GM12878 (cell line): ENCODE measurements around the gene GABRB2. TPM values are rescaled to one million over a fixed set of nuclear protein-coding genes. Genes with fewer than 3 reads are reported as not detected.

Experiments used
- ATAC-seq: fragments of 200-7000 bp; cut with Tn5 transposase; 3 replicates; pipeline ENCODE4 v1.9.1; 2020; ENCODE audit warnings: mild to moderate bottlenecking, moderate library complexity
- BruUV-seq: library from RNA; stranded (reverse); fragments of 400-500 nt; replicated peaks from 2 replicates; lab custom pipeline; 2021; lab: Mats Ljungman, UMichigan
- CTCF ChIA-PET: fragments of 300-600 bp; sonication (Branson Sonifier 250); formaldehyde crosslinking; extraction: SDS; loops from one replicate; lab custom pipeline; 2021; ENCODE audit warnings: inconsistent platforms; lab: Yijun Ruan, JAX
- POLR2A ChIA-PET: fragments of 350-600 bp; formaldehyde crosslinking; extraction: SDS; loops from one replicate; lab custom pipeline; 2021; ENCODE audit warnings: inconsistent platforms; lab: Charles Lee
- RAD21 ChIA-PET: fragments of 300-600 bp; sonication (Branson Sonifier 250); formaldehyde crosslinking; loops from one replicate; lab custom pipeline; 2023; ENCODE audit warnings: antibody characterized with exemption; ENCODE audit not compliant: unreplicated experiment; lab: Charles Lee
- SMC1A ChIA-PET: fragments of 300-600 bp; sonication (Branson Sonifier 250); formaldehyde crosslinking; loops from one replicate; lab custom pipeline; 2023; ENCODE audit not compliant: unreplicated experiment, uncharacterized antibody; lab: Charles Lee
- DNase-seq: peaks from one replicate; pipeline ENCODE4 v3.0.0-alpha.2; 2011; ENCODE audit warnings: low read depth, low spot score
- FAIRE-seq: peaks from 3 replicates; lab custom pipeline; 2011; peaks lifted over from hg19 to GRCh38; lab: Jason Lieb, UNC
- H2AFZ ChIP-seq: 2 replicates; pipeline ENCODE4 v1.6.0; 2011; ENCODE audit warnings: low read depth, low read length, control low read depth; ENCODE audit not compliant: control insufficient read depth
- H3K27ac ChIP-seq: 2 replicates; pipeline ENCODE4 v1.5.1; 2011; ENCODE audit warnings: control low read depth; ENCODE audit not compliant: control insufficient read depth, insufficient read depth
- H3K27me3 ChIP-seq, 2 experiments: replicated peaks in 1 of 2; 2 replicates each; pipeline versions ENCODE4 v1.6.0 to v1.6.1; 2011; ENCODE audit warnings: low read length in 1 of 2; ENCODE audit not compliant: control insufficient read depth in 2 of 2, insufficient read depth in 2 of 2
- H3K36me3 ChIP-seq, 2 experiments: 2 replicates each; pipeline ENCODE4 v1.5.1; 2011; ENCODE audit warnings: low read length in 1 of 2; ENCODE audit not compliant: control insufficient read depth in 2 of 2, insufficient read depth in 2 of 2
- H3K4me1 ChIP-seq: 2 replicates; pipeline ENCODE4 v1.6.1; 2011; ENCODE audit warnings: mild to moderate bottlenecking, low read length, moderate library complexity, mixed read lengths; ENCODE audit not compliant: control insufficient read depth, insufficient read depth
- H3K4me2 ChIP-seq: 2 replicates; pipeline ENCODE4 v1.6.0; 2011; ENCODE audit warnings: control low read depth; ENCODE audit not compliant: control insufficient read depth, insufficient read depth
- H3K4me3 ChIP-seq: fragments of 200-600 bp; sonication (generic); 2 replicates; pipeline ENCODE4 v1.5.1; 2016
- H3K79me2 ChIP-seq: 2 replicates; pipeline ENCODE4 v1.6.0; 2011; ENCODE audit warnings: low read length; ENCODE audit not compliant: control insufficient read depth, insufficient read depth
- H3K9ac ChIP-seq: 2 replicates; pipeline ENCODE4 v1.8.0; 2011; ENCODE audit warnings: low read length, control low read depth, mixed read lengths; ENCODE audit not compliant: control insufficient read depth, insufficient read depth
- H3K9me3 ChIP-seq: replicated peaks from 3 replicates; pipeline ENCODE4 v1.5.1; 2011; ENCODE audit warnings: mild to moderate bottlenecking, low read length; ENCODE audit not compliant: control insufficient read depth, insufficient read depth
- H4K20me1 ChIP-seq: 2 replicates; pipeline ENCODE4 v1.6.0; 2011; ENCODE audit not compliant: control insufficient read depth, insufficient read depth
- BCL11A ChIP-seq: IDR thresholded peaks from 2 replicates; pipeline ENCODE4 v1.6.1; 2011; ENCODE audit warnings: low read depth, low read length
- HCFC1 ChIP-seq: fragments of 150-350 bp; IDR thresholded peaks from 2 replicates; pipeline ENCODE4 v1.6.1; 2014; ENCODE audit warnings: low read length
- NFYA ChIP-seq: IDR thresholded peaks from 2 replicates; pipeline ENCODE4 v1.6.1; 2011; ENCODE audit warnings: low read depth, mild to moderate bottlenecking, low read length, improper control_type of control experiment, borderline replicate concordance
- POU2F2 ChIP-seq: IDR thresholded peaks from 3 replicates; pipeline ENCODE4 v1.6.1; 2011; ENCODE audit warnings: low read depth, mild to moderate bottlenecking, low read length, borderline replicate concordance
- RAD51 ChIP-seq: fragments of 450-650 bp; IDR thresholded peaks from 2 replicates; pipeline ENCODE4 v1.6.1; 2016; ENCODE audit warnings: moderate library complexity, mild to moderate bottlenecking, inconsistent platforms
- RFX5 ChIP-seq: IDR thresholded peaks from 2 replicates; pipeline ENCODE4 v1.6.1; 2011; ENCODE audit warnings: low read depth, low read length, improper control_type of control experiment
- SUZ12 ChIP-seq: fragments of 200-600 bp; sonication (generic); IDR thresholded peaks from one replicate; pipeline ENCODE4 v1.6.1; 2018; ENCODE audit warnings: antibody characterized with exemption, mild to moderate bottlenecking; ENCODE audit not compliant: unreplicated experiment
- TCF3 ChIP-seq: IDR thresholded peaks from 2 replicates; pipeline ENCODE4 v1.6.1; 2012; ENCODE audit warnings: low read depth, mild to moderate bottlenecking, low read length, borderline replicate concordance; ENCODE audit not compliant: insufficient read depth
- ZNF207 ChIP-seq: fragments of 450-650 bp; IDR thresholded peaks from 2 replicates; pipeline ENCODE4 v1.6.1; 2014; ENCODE audit warnings: antibody characterized with exemption, mild to moderate bottlenecking, borderline replicate concordance
- ZNF274 ChIP-seq: IDR thresholded peaks from one replicate; pipeline ENCODE4 v1.8.0; 2011; ENCODE audit not compliant: insufficient read length, insufficient read depth
- WGBS: methylation state at CpG from one replicate; pipeline ENCODE4 v1.1.6; 2016; ENCODE audit warnings: low lambda C conversion rate; ENCODE audit not compliant: insufficient replicate concordance, insufficient coverage; ENCODE audit errors: missing lambda C conversion rate; 5-methylcytosine and 5-hydroxymethylcytosine counted together
- in situ Hi-C: fragments of 300-500 bp; cut with MboI; formaldehyde crosslinking; loops from 9 replicates; pipeline ENCODE4 v1.14.3; 2018; ENCODE audit warnings: mixed read lengths
- intact Hi-C: fragments of 100-400 bp; cut with micrococcal nuclease; formaldehyde crosslinking; loops from one replicate; pipeline ENCODE4 v1.14.2; 2022; ENCODE audit not compliant: unreplicated experiment
- polyA plus RNA-seq, 11 experiments: library from polyadenylated mRNA; depleted of rRNA in 4 of 11; unstranded in 6 of 11; stranded (reverse) in 5 of 11; fragments of >200 nt; fragmentation: Nextera tagmentation in 4 of 11; fragmentation: Illumina TruSeq in 1 of 11; extraction: Ambion mirVana in 4 of 11; extraction: Trizol in 1 of 11; gene quantifications; 1 replicate in 1 of 11; 2 replicates in 10 of 11; pipeline versions ENCODE4 v1.2.1 to v1.2.3, GENCODE V29; 2011 to 2016; ENCODE audit warnings: inconsistent platforms in 2 of 11, missing spikeins in 2 of 11, low read depth in 1 of 11
- total RNA-seq, 4 experiments: library from RNA; depleted of rRNA in 3 of 4; stranded (reverse); fragments of >200 nt in 3 of 4; fragmentation: Illumina TruSeq in 1 of 4; extraction: Trizol in 1 of 4; gene quantifications; 2 replicates each; pipeline versions ENCODE4 v1.2.1 to v1.2.3, GENCODE V29; 2013 to 2021
- TF ChIP-seq, protein P1 (sequence below): IDR thresholded peaks from 2 replicates; pipeline ENCODE4 v1.6.1; 2011; ENCODE audit warnings: borderline replicate concordance, low read depth, mild to moderate bottlenecking, moderate library complexity, mixed read lengths, low read length; ENCODE audit not compliant: insufficient read depth; ENCODE audit errors: extremely low read length
- TF ChIP-seq, protein P2 (sequence below): IDR thresholded peaks from 2 replicates; pipeline ENCODE4 v1.6.1; 2012; ENCODE audit warnings: low read depth, low read length, improper control_type of control experiment
- TF ChIP-seq, protein P3 (sequence below): fragments of 450-650 bp; IDR thresholded peaks from 2 replicates; pipeline ENCODE4 v1.6.1; 2016; ENCODE audit warnings: mild to moderate bottlenecking
- TF ChIP-seq, protein P4 (sequence below): fragments of 450-650 bp; IDR thresholded peaks from 2 replicates; pipeline ENCODE4 v1.6.1; 2018; ENCODE audit warnings: mild to moderate bottlenecking, low read depth, moderate library complexity; ENCODE audit not compliant: partially characterized antibody
- TF ChIP-seq, protein P5 (sequence below): fragments of 450-650 bp; conservative IDR thresholded peaks from 2 replicates; pipeline ENCODE4 v1.6.1; 2017; ENCODE audit warnings: mild to moderate bottlenecking, moderate library complexity
- TF ChIP-seq, protein P6 (sequence below): IDR thresholded peaks from 2 replicates; pipeline ENCODE4 v1.6.1; 2011; ENCODE audit warnings: borderline replicate concordance, low read depth, mild to moderate bottlenecking, moderate library complexity, low read length; ENCODE audit not compliant: insufficient read depth, poor library complexity, severe bottlenecking

The GABRB2 gene
- total and polyA plus RNA-seq, 10 of the 15 experiments (the other 5 are each of a cell fraction or from before 2014, with no cell fraction given): 0.12 to 0.85 (median 0.43) TPM

DNA sequence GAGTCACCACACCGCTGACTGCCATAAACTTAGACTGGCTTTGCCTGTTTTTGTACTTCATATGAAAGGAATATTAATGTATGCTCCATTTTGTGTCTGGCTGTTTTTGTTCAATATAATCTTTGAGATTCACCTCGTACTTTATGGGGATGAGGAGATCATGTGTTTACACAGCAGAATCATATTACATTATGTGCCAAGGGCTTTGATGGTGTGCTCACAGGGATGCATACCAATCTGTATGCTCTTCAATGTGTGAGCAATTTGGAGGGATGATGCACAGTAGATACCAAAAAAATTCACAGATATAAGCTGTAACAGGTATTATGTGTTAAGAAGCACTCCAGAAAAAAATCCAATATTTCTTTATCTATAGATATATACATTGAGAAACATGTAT, 113.7 kb downstream of the GABRB2 start:
- RAD21 ChIA-PET: no interaction called here
- Histone ChIP-seq H3K4me3 (no peak overlapping the region), H3K9ac (no peak overlapping the region), H3K27me3 (no peaks in the 10 kb centered on the region), H2AFZ (no peak overlapping the region; the same call in 1 of the 2 replicates)
- FAIRE-seq: no peak
- TF ChIP-seq, protein P1, sequence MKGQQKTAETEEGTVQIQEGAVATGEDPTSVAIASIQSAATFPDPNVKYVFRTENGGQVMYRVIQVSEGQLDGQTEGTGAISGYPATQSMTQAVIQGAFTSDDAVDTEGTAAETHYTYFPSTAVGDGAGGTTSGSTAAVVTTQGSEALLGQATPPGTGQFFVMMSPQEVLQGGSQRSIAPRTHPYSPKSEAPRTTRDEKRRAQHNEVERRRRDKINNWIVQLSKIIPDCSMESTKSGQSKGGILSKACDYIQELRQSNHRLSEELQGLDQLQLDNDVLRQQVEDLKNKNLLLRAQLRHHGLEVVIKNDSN: no peak
- TF ChIP-seq RFX5 (no peak), BCL11A (no peak), NFYA (no peak), SUZ12 (no peak), RAD51 (no peak), ZNF274 (no peak), TCF3 (no peak), HCFC1 (no peak), ZNF207 (no peak), POU2F2 (no peak)
- TF ChIP-seq, protein P2, sequence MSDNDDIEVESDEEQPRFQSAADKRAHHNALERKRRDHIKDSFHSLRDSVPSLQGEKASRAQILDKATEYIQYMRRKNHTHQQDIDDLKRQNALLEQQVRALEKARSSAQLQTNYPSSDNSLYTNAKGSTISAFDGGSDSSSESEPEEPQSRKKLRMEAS: no peak
- TF ChIP-seq, protein P3, sequence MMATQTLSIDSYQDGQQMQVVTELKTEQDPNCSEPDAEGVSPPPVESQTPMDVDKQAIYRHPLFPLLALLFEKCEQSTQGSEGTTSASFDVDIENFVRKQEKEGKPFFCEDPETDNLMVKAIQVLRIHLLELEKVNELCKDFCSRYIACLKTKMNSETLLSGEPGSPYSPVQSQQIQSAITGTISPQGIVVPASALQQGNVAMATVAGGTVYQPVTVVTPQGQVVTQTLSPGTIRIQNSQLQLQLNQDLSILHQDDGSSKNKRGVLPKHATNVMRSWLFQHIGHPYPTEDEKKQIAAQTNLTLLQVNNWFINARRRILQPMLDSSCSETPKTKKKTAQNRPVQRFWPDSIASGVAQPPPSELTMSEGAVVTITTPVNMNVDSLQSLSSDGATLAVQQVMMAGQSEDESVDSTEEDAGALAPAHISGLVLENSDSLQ: no peak
- TF ChIP-seq, protein P4, sequence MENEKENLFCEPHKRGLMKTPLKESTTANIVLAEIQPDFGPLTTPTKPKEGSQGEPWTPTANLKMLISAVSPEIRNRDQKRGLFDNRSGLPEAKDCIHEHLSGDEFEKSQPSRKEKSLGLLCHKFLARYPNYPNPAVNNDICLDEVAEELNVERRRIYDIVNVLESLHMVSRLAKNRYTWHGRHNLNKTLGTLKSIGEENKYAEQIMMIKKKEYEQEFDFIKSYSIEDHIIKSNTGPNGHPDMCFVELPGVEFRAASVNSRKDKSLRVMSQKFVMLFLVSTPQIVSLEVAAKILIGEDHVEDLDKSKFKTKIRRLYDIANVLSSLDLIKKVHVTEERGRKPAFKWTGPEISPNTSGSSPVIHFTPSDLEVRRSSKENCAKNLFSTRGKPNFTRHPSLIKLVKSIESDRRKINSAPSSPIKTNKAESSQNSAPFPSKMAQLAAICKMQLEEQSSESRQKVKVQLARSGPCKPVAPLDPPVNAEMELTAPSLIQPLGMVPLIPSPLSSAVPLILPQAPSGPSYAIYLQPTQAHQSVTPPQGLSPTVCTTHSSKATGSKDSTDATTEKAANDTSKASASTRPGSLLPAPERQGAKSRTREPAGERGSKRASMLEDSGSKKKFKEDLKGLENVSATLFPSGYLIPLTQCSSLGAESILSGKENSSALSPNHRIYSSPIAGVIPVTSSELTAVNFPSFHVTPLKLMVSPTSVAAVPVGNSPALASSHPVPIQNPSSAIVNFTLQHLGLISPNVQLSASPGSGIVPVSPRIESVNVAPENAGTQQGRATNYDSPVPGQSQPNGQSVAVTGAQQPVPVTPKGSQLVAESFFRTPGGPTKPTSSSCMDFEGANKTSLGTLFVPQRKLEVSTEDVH: no peak
- TF ChIP-seq, protein P5, sequence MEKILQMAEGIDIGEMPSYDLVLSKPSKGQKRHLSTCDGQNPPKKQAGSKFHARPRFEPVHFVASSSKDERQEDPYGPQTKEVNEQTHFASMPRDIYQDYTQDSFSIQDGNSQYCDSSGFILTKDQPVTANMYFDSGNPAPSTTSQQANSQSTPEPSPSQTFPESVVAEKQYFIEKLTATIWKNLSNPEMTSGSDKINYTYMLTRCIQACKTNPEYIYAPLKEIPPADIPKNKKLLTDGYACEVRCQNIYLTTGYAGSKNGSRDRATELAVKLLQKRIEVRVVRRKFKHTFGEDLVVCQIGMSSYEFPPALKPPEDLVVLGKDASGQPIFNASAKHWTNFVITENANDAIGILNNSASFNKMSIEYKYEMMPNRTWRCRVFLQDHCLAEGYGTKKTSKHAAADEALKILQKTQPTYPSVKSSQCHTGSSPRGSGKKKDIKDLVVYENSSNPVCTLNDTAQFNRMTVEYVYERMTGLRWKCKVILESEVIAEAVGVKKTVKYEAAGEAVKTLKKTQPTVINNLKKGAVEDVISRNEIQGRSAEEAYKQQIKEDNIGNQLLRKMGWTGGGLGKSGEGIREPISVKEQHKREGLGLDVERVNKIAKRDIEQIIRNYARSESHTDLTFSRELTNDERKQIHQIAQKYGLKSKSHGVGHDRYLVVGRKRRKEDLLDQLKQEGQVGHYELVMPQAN: no peak
- TF ChIP-seq, protein P6, sequence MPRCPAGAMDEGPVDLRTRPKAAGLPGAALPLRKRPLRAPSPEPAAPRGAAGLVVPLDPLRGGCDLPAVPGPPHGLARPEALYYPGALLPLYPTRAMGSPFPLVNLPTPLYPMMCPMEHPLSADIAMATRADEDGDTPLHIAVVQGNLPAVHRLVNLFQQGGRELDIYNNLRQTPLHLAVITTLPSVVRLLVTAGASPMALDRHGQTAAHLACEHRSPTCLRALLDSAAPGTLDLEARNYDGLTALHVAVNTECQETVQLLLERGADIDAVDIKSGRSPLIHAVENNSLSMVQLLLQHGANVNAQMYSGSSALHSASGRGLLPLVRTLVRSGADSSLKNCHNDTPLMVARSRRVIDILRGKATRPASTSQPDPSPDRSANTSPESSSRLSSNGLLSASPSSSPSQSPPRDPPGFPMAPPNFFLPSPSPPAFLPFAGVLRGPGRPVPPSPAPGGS: no peak
- TF ChIP-seq, all 136 proteins: peak for 0
- intact Hi-C loops: no loop called here
- CTCF ChIA-PET: no interaction called here
- WGBS: 39% methylated on average over 2 of the region's 2 CpGs
- no peak overlapping the region for H3K4me2 ChIP-seq
- ATAC-seq (no peak), DNase-seq (no peak)
- no peaks in the 10 kb centered on the region for H3K36me3 ChIP-seq
- no peaks in the 10 kb centered on the region for H3K79me2 ChIP-seq
- no peaks in the 10 kb centered on the region for H3K4me1 ChIP-seq
- no peaks in the 10 kb centered on the region for H4K20me1 ChIP-seq
- H3K27ac ChIP-seq: no peak overlapping the region
- BruUV-seq: no TSS peak
- no peaks in the 10 kb centered on the region for H3K9me3 ChIP-seq
- in situ Hi-C loops: no loop called here
- SMC1A ChIA-PET: no interaction called here
- POLR2A ChIA-PET: no interaction called here
